ENCODE results near the gene GALNT18.

DNA sequence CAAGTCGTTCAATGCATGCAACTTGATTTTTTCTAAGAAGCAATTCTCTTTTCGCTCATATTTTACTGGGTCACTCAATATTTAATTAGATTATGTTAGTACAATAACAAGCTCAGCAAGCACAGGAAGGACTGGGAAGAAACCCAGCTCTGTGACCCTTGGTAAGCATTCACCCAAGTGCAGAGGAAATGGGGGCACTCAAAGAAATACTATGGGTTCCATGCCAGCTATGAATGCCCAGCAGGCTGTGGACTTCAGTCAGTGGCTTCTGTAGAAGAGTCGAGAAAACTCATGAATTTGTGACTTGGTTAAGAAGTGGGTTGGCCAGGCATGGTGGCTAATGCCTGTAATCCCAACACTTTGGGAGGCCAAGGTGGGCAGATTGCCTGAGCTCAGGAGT, 123.6 kb downstream of the GALNT18 start:
- TF ChIP-seq, protein P1, sequence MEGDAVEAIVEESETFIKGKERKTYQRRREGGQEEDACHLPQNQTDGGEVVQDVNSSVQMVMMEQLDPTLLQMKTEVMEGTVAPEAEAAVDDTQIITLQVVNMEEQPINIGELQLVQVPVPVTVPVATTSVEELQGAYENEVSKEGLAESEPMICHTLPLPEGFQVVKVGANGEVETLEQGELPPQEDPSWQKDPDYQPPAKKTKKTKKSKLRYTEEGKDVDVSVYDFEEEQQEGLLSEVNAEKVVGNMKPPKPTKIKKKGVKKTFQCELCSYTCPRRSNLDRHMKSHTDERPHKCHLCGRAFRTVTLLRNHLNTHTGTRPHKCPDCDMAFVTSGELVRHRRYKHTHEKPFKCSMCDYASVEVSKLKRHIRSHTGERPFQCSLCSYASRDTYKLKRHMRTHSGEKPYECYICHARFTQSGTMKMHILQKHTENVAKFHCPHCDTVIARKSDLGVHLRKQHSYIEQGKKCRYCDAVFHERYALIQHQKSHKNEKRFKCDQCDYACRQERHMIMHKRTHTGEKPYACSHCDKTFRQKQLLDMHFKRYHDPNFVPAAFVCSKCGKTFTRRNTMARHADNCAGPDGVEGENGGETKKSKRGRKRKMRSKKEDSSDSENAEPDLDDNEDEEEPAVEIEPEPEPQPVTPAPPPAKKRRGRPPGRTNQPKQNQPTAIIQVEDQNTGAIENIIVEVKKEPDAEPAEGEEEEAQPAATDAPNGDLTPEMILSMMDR (IDR thresholded peaks at IDR 0.05; ENCODE audit: low read length), result no peak
- no peak for TF ChIP-seq EZH2 (optimal IDR thresholded peaks at IDR 0.05; ENCODE audit: low read depth, low read length)
